Activated CD4-positive, alpha-beta T cell treated with anti-CD3 and anti-CD28 coated beads, Interleukin-2, amount 10 ng/mL, durations not matched to agents 7 days and 5 days (primary cell): ENCODE measurements around the gene ZSWIM7. TPM values are rescaled to one million over a fixed set of nuclear protein-coding genes. Genes with fewer than 3 reads are reported as not detected.

Source experiments
- CTCF ChIA-PET: fragments of 350-600 bp; sonication (Branson Sonifier 250); formaldehyde crosslinking; loops from one replicate; lab custom pipeline; 2021; ENCODE audit warnings: antibody characterized with exemption; lab: Charles Lee
- POLR2A ChIA-PET: fragments of 350-600 bp; sonication (Branson Sonifier 250); formaldehyde crosslinking; loops from one replicate; lab custom pipeline; 2021; ENCODE audit warnings: antibody characterized with exemption; lab: Charles Lee
- DNase-seq: peaks from one replicate; pipeline ENCODE4 v3.0.0-alpha.2; 2020
- H3K27ac Mint-ChIP-seq: one replicate; pipeline ENCODE4 v1.8.0; 2021; ENCODE audit warnings: mild to moderate bottlenecking, moderate library complexity, mixed read lengths
- H3K27me3 Mint-ChIP-seq: one replicate; pipeline ENCODE4 v1.8.0; 2021; ENCODE audit warnings: mixed read lengths
- H3K36me3 Mint-ChIP-seq: one replicate; pipeline ENCODE4 v1.8.0; 2021; ENCODE audit warnings: low read depth, mixed read lengths
- H3K4me1 Mint-ChIP-seq: one replicate; pipeline ENCODE4 v1.8.0; 2021; ENCODE audit warnings: mixed read lengths
- H3K4me3 Mint-ChIP-seq: one replicate; pipeline ENCODE4 v1.8.0; 2021; ENCODE audit warnings: mild to moderate bottlenecking, moderate library complexity, mixed read lengths
- H3K9me3 Mint-ChIP-seq: one replicate; pipeline ENCODE4 v1.8.0; 2021; ENCODE audit warnings: mixed read lengths
- total RNA-seq, 2 experiments: library from RNA; stranded (reverse); gene quantifications; one replicate each; pipeline ENCODE4 v1.2.3, GENCODE V29; 2021

The ZSWIM7 gene
- total RNA-seq, 2 experiments from 2014 or later: 13.3 to 18.1 TPM

DNA sequence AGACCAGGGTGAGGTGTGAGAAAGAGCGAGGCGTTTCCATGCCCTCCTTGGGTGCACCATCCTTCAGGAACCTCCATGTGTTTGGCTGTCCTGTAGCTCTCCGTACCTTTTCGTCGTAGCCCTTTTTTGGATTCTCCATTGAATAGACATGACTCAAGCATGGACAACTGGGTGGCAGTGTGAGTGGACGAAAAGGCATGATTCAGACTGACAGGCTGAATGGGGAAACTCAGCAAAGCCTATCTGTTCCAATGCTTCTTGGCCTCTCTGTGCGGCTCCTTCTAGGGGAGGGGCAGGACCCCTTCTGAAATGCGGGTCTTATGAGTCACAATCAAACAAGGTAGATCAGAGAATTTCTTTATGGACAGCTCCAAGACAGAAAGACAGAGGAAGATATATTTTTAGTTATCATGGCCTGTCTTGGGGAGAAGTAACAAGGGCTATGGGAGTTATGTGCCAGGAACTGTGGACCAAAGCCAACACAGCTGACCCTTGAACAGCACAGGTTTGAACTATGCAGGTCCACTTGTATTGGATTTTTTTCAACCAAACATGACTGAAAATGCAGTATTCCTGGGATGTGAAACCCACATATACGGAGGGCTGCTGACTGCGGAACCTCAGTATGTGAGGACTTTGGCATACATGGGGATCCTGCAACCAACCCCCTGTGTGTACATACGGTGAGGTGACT is 31.7 kb downstream of the ZSWIM7 start:
- H3K27ac Mint-ChIP-seq: no peak overlapping the region
- no peak overlapping the region for H3K4me3 Mint-ChIP-seq
- DNase-seq: no peak
- peaks cover 15% of the 10 kb centered on the region for H3K27me3 Mint-ChIP-seq
- peaks cover 16% of the 10 kb centered on the region for H3K4me1 Mint-ChIP-seq
- H3K36me3 Mint-ChIP-seq: no peaks in the 10 kb centered on the region
- POLR2A ChIA-PET: interaction anchor here (0.7 kb wide), 1 partner anchor 79 kb away, joined by 4 read pairs; no protein-coding TSS in a partner anchor
- H3K9me3 Mint-ChIP-seq: no peaks in the 10 kb centered on the region
- CTCF ChIA-PET: interaction anchor here (1.3 to 1.4 kb wide), 2 partner anchors 23 to 30 kb away, joined by 5 read pairs; partner anchors contain the start of gene ADORA2B

GRCh38 chr17:15966879-15967248 is 32.6 kb downstream of the ZSWIM7 start:
- ChIA-PET CTCF (interaction anchor here (1.0 to 1.4 kb wide), 2 partner anchors 14 to 22 kb away, joined by 3 to 5 read pairs; partner anchors contain the start of gene ADORA2B), POLR2A (interaction anchor here (0.7 kb wide), 1 partner anchor 78 kb away, joined by 4 read pairs; no protein-coding TSS in a partner anchor)
- Mint-ChIP-seq H3K27me3 (peaks cover 15% of the 10 kb centered on the region), H3K27ac (no peak overlapping the region), H3K36me3 (no peaks in the 10 kb centered on the region), H3K4me1 (peaks cover 16% of the 10 kb centered on the region), H3K4me3 (no peak overlapping the region), H3K9me3 (no peaks in the 10 kb centered on the region)
- DNase-seq: no peak

DNA sequence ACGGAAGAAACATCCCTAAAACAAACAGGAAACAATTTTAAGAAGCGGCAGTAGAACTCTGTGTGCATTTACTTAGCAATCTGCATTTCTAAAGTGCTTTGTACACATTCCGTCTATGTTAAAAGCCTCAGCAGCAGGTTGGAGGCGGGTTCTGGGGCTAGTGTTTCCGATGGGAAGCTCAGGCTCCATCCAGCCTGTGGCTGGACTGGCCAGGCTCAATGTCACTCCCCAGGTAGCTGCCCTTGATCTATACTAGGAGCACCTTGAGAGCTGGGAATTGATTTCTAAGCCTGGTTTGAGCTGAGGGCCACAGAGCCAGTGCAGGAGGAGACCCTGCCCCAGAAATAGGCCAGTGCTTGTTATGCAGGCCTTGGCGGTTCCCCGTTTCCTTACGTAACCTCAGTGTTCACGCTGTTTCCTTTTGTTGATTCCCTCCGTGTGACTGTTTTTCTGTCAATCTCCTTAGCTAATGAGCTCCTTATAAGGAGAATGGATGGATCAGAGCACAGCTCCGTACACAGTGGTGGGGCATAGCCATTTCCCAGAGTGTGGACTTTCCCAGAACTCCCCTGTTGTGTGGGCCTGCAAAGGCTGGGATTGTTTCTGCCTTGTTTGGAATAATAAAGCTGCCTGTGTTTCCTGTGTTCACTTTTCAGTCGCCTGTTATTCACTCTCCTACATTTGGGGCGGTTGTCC is 33.2 kb downstream of the ZSWIM7 start:
- DNase-seq: no peak
- H3K27me3 Mint-ChIP-seq: peaks cover 19% of the 10 kb centered on the region
- H3K36me3 Mint-ChIP-seq: no peaks in the 10 kb centered on the region
- peaks cover 16% of the 10 kb centered on the region for H3K4me1 Mint-ChIP-seq
- no peaks in the 10 kb centered on the region for H3K9me3 Mint-ChIP-seq
- no peak overlapping the region for H3K27ac Mint-ChIP-seq
- ChIA-PET CTCF (interaction anchor here (1.0 to 1.6 kb wide), 3 partner anchors 14 to 22 kb away, joined by 3 to 6 read pairs (median 5); partner anchors contain the start of gene ADORA2B), POLR2A (no interaction called here)
- no peak overlapping the region for H3K4me3 Mint-ChIP-seq

DNA sequence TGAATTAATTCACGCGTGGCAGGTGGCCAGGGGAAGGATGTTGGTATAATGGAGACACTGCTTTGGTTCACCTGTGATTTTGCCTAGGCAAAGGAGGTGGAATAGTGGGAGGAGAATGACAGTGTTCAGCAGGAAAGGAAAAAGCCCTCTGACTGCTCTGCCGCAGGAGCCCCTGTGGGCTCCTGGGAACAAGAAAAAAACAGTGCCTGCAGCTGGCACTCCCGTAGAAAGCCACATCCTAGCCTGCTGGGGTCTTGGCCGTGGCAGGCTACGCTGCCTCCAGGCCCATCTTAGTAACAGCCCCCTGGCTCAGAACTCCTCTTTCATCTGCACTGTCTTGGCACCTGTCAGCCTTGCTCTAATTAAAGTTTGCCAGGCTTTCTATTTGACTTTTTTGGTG is 34.0 kb downstream of the ZSWIM7 start:
- peaks cover 16% of the 10 kb centered on the region for H3K4me1 Mint-ChIP-seq
- H3K36me3 Mint-ChIP-seq: no peaks in the 10 kb centered on the region
- no peak overlapping the region for H3K27ac Mint-ChIP-seq
- no peaks in the 10 kb centered on the region for H3K9me3 Mint-ChIP-seq
- no peak for DNase-seq
- H3K4me3 Mint-ChIP-seq: no peak overlapping the region
- POLR2A ChIA-PET: no interaction called here
- CTCF ChIA-PET: interaction anchor here (1.6 kb wide), 1 partner anchor 21 kb away, joined by 6 read pairs; no protein-coding TSS in a partner anchor
- peaks cover 22% of the 10 kb centered on the region for H3K27me3 Mint-ChIP-seq

DNA sequence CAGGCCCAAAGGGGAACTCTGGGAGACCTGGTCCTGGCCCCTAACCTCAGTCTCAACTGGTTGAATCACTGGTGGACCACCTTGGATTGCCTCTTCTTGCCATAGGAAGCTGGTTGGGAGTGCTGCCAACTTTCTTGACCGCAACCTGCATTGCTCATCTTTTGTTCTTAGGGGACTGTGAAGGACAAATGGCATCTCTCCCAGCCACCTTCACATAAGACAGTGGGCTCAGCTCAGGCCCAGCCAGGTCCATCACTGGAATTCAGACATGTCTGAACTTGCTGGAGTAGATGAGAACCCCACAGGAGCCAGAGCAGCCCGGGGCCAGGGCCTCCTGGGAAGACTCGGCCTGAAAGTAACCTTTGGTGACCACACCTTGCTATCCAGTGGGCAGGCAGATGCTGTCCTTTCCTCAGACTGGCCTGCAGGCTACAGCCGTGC is 35.8 kb downstream of the ZSWIM7 start:
- no peaks in the 10 kb centered on the region for H3K36me3 Mint-ChIP-seq
- peak overlapping the region; percentile 19 for H3K27ac Mint-ChIP-seq
- H3K4me3 Mint-ChIP-seq: no peak overlapping the region
- H3K4me1 Mint-ChIP-seq: peaks cover 28% of the 10 kb centered on the region
- DNase-seq: no peak
- H3K9me3 Mint-ChIP-seq: no peaks in the 10 kb centered on the region
- peaks cover 22% of the 10 kb centered on the region for H3K27me3 Mint-ChIP-seq
- CTCF ChIA-PET: interaction anchor here (1.1 kb wide), 1 partner anchor 19 kb away, joined by 3 read pairs; no protein-coding TSS in a partner anchor
- POLR2A ChIA-PET: no interaction called here

DNA sequence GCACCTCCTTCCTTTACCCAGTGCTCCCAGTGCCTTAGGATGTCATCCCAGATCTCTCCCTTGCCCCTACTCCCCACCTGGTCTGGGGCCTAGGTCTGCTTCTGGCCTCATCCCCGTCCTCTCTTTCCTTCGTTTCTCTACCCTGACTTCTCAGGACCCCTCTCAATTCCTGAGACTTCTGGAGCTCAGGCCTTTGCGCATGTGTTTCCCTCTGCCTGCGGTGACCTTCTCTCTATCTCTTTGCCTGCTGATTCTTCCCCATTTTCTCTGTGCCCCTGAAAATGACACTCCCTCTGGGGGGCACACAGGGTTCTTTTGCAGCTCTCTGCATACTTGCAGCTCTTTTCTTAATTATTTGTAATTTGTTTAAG is 41.0 kb downstream of the ZSWIM7 start:
- H3K27me3 Mint-ChIP-seq: peaks cover 37% of the 10 kb centered on the region
- H3K4me3 Mint-ChIP-seq: no peak overlapping the region
- no peaks in the 10 kb centered on the region for H3K36me3 Mint-ChIP-seq
- ChIA-PET CTCF (interaction anchor here (1.5 to 2.5 kb wide), 3 partner anchors 9 to 41 kb away, joined by 6 to 12 read pairs (median 8); partner anchors contain the start of genes ADORA2B, TTC19 and ZSWIM7), POLR2A (no interaction called here)
- H3K27ac Mint-ChIP-seq: peak overlapping the region; percentile 47
- H3K4me1 Mint-ChIP-seq: peaks cover 31% of the 10 kb centered on the region
- no peaks in the 10 kb centered on the region for H3K9me3 Mint-ChIP-seq
- DNase-seq: no peak

DNA sequence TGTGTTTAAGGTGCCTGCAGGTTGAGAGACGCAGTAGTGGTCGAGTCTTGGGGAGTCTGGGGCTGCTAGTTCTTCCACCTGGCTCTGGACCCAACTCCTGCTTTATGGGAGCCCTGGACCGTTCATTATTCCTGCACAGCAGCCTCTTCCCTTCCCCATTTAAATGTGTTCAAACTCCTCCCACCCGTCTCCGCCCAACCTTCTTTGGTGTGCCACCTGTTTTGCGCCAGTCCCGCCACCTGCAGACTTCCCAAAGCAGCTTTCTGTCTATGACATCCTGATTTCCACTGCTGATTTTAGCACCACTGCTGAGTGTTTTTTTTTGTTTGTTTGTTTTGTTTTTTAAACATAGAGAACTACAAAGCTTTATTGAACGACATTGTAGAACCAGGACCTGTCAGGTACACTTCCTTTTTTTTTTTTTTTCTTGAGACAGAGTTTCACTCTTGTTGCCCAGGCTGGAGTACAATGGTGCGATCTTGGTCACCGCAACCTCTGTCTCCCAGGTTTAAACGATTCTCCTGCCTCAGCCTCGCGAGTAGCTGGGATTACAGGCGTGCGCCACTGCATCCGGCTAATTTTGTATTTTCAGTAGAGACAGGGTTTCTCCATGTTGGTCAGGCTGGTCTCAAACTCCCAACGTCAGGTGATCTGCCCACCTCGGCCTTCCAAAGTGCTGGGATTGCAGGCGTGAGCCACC is 41.7 kb downstream of the ZSWIM7 start:
- no peak overlapping the region for H3K27ac Mint-ChIP-seq
- no peaks in the 10 kb centered on the region for H3K9me3 Mint-ChIP-seq
- peaks cover 31% of the 10 kb centered on the region for H3K4me1 Mint-ChIP-seq
- ChIA-PET CTCF (interaction anchor here (1.9 kb wide), 1 partner anchor 13 kb away, joined by 12 read pairs; the partner anchor contains the start of gene ADORA2B), POLR2A (no interaction called here)
- H3K36me3 Mint-ChIP-seq: no peaks in the 10 kb centered on the region
- no peak for DNase-seq
- no peak overlapping the region for H3K4me3 Mint-ChIP-seq
- H3K27me3 Mint-ChIP-seq: peaks cover 35% of the 10 kb centered on the region

DNA sequence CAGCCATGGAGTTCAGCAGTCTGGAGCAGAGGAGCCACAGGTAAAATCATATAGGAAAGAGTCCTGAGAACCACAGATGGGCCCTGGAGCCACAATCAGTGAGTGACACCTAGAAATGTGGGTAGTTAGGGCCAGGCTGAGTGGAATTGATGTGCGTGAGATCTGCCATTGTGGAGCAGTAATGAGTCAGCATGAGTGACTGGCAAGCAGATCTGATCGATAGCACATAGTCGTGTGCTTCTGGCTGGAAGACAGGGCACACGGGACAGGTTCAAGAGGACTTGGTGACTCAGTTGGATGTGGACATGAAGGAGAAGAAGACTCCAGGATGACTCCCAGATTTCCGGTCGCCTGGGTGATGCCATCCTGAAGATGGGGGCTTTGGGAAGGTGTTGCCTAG is 42.3 kb downstream of the ZSWIM7 start:
- ChIA-PET CTCF (no interaction called here), POLR2A (no interaction called here)
- no peak for DNase-seq
- Mint-ChIP-seq H3K36me3 (no peaks in the 10 kb centered on the region), H3K27ac (no peak overlapping the region), H3K27me3 (peaks cover 35% of the 10 kb centered on the region), H3K4me1 (peaks cover 31% of the 10 kb centered on the region), H3K4me3 (no peak overlapping the region), H3K9me3 (no peaks in the 10 kb centered on the region)

DNA sequence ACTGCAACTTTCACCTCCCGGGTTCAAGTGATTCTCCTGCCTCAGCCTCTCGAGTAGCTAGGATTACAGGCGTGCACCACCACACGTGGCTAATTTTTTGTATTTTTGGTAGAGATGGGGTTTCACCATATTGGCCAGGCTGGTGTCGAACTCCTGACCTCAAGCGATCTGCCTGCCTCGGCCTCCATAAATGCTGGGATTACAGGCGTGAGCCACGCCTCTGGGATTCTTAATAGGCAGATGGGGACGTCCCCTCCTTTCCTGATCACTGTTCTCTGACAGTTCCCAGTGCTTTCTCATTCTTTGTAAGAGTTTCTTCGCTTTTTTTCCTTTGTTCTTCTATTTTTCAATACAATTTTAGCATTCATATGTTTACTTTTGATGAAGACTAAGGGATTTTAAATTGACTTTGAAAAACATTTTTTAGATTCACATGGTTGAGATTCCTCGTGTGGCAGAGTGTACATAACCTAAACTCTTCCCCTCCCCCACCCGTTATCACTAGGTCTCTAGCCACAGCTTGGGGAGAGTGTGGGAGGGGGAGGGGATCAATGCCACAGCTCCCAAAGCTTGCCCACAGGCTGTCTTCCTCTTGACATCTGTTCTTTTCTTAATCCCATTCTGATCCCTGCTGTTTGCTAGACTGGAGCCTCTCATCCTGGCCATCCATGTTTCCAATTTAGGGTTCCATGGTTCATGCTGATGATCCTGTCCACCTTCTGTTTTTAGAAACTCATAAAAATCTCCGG is 43.5 kb downstream of the ZSWIM7 start:
- H3K4me1 Mint-ChIP-seq: peaks cover 31% of the 10 kb centered on the region
- ChIA-PET CTCF (interaction anchor here (1.5 kb wide), 1 partner anchor 17 kb away, joined by 3 read pairs; no protein-coding TSS in a partner anchor), POLR2A (no interaction called here)
- no peak for DNase-seq
- no peaks in the 10 kb centered on the region for H3K36me3 Mint-ChIP-seq
- peaks cover 29% of the 10 kb centered on the region for H3K27me3 Mint-ChIP-seq
- no peak overlapping the region for H3K27ac Mint-ChIP-seq
- H3K9me3 Mint-ChIP-seq: no peaks in the 10 kb centered on the region
- H3K4me3 Mint-ChIP-seq: no peak overlapping the region

- ChIA-PET CTCF (interaction anchor here (1.3 kb wide), 1 partner anchor 8 kb away, joined by 3 read pairs; no protein-coding TSS in a partner anchor), POLR2A (no interaction called here)
- Mint-ChIP-seq H3K27me3 (peaks cover 27% of the 10 kb centered on the region), H3K4me3 (no peak overlapping the region), H3K36me3 (no peaks in the 10 kb centered on the region), H3K27ac (no peak overlapping the region), H3K4me1 (peaks cover 24% of the 10 kb centered on the region), H3K9me3 (no peaks in the 10 kb centered on the region)
- no peak for DNase-seq
Observed at GRCh38 chr17:15954222-15954621, 45.3 kb downstream of the ZSWIM7 start.

DNA sequence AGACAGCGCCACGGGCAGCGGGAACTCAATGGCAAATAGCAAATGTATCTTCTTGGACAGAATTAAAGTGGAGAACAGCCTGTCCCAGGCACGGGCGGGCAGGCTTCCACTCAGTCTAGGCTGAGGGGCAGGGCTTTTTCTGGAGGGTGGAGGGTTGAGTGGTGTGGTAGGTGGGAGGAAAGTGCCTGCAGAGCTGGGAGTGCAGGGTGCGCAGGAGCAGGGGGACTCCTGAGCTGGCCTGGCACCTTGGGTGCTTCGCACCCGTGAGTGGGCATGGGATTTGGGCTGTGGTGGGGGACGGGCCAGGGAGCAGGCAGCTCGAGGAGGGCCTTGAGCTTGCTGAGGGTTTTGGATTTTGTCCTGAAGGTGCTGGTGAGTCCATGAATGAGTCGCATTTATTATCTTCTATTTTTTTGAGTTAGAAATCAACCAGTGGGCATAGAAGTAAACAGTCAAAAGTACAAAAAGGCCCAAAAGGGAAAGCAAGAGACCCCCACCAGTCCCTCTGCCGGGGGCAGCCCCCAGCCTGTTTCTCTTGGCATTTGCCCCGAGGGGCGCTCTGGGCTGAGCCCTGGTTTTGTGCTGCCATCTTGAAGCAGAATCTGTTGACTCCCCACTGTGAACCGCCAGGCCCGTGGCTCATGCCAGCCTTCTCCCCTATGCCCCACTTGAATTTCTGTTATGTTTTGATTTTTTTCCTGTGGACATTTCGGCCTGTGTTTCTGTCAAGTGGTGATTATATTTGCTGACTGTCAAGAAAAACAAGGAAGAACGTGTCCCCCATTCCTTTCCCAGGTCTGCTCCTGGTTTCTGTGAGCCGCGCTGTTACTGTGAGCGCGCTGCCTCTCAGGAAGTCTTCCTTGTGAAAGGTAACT is 46.4 kb downstream of the ZSWIM7 start:
- no peak overlapping the region for H3K27ac Mint-ChIP-seq

More for the DNA sequence above, 46.4 kb downstream of the ZSWIM7 start:
- Mint-ChIP-seq H3K4me3 (no peak overlapping the region), H3K4me1 (peaks cover 14% of the 10 kb centered on the region), H3K36me3 (no peaks in the 10 kb centered on the region), H3K9me3 (no peaks in the 10 kb centered on the region), H3K27me3 (peaks cover 20% of the 10 kb centered on the region)
- ChIA-PET CTCF (interaction anchor here (0.6 to 1.5 kb wide), 2 partner anchors 13 to 68 kb away, joined by 3 read pairs; no protein-coding TSS in a partner anchor), POLR2A (no interaction called here)
- no peak for DNase-seq
